Ovary (tissue), 9 donors: ENCODE results near the gene ZSCAN21. TPM values are rescaled to one million over a fixed set of nuclear protein-coding genes. Genes with fewer than 3 reads are reported as not detected.

Experiments
- DNase-seq, 5 donors: peaks; one replicate each; pipeline ENCODE4 v3.0.0-alpha.2; 2019 to 2020
- H3K27ac ChIP-seq, 2 donors: fragments of 200-600 bp; one replicate each; pipeline versions ENCODE4 v1.5.1 to v1.8.0; 2019 to 2022
- H3K27me3 ChIP-seq: fragments of 200-600 bp; one replicate; pipeline ENCODE4 v1.8.0; 2022
- H3K36me3 ChIP-seq: fragments of 200-600 bp; sonication (generic); one replicate; pipeline ENCODE4 v1.5.1; 2019
- H3K4me1 ChIP-seq: one replicate; pipeline ENCODE4 v1.8.1; 2013; ENCODE audit warnings: mild to moderate bottlenecking, moderate library complexity; ENCODE audit not compliant: insufficient read depth
- H3K4me3 ChIP-seq: fragments of 200-600 bp; sonication (generic); one replicate; pipeline ENCODE4 v1.5.1; 2017
- H3K9me3 ChIP-seq, 2 donors: fragments of 200-600 bp in 1 of 2; sonication (generic) in 1 of 2; one replicate each; pipeline versions ENCODE4 v1.5.1 to v1.8.1; 2013 to 2019; ENCODE audit warnings: mild to moderate bottlenecking in 1 of 2, moderate library complexity in 1 of 2
- CTCF ChIP-seq, 3 donors: fragments of 450-650 bp in 2 of 3; fragments of 200-600 bp in 1 of 3; IDR thresholded peaks; one replicate each; pipeline versions ENCODE4 v1.5.1 to v1.8.0; 2016 to 2022; ENCODE audit warnings: antibody characterized with exemption in 3 of 3, mild to moderate bottlenecking in 1 of 3
- EP300 ChIP-seq: sonication (generic); formaldehyde crosslinking; IDR thresholded peaks from one replicate; pipeline ENCODE4 v1.6.1; 2017; ENCODE audit warnings: antibody characterized with exemption
- POLR2A ChIP-seq: fragments of 450-650 bp; IDR thresholded peaks from one replicate; pipeline ENCODE4 v1.6.1; 2017; ENCODE audit warnings: antibody characterized with exemption, mild to moderate bottlenecking, moderate library complexity
- WGBS, 3 donors: extraction: QIAGEN DNeasy Blood & Tissue Kit in 1 of 3; methylation state at CpG; one replicate each; pipeline versions ENCODE4 v1.1.5 to v1.1.7; 2013 to 2017; 5-methylcytosine and 5-hydroxymethylcytosine counted together
- intact Hi-C, 4 donors: fragments of 100-400 bp; cut with DNase I; formaldehyde crosslinking; loops; one replicate each; pipeline versions ENCODE4 v1.11.0 to v1.15.1; 2022 to 2023
- polyA plus RNA-seq, 2 donors: library from polyadenylated mRNA; stranded (reverse); fragments of 200-250 nt in 1 of 2; fragments of 350-450 nt in 1 of 2; fragmentation: Illumina TruSeq in 1 of 2; extraction: RNeasy Lipid Tissue Mini Kit (QIAGEN cat#74804) in 1 of 2; gene quantifications; one replicate each; pipeline ENCODE4 v1.2.3, GENCODE V29; 2013 to 2014
- total RNA-seq, 7 donors: library from RNA; depleted of rRNA in 2 of 7; stranded (reverse); fragments of >200 nt in 2 of 7; fragmentation: NEBNext Ultra II Directional in 3 of 7; extraction: Animal tissue kit (Norgen Biotek cat#: 25700) in 3 of 7; gene quantifications; one replicate each; pipeline versions ENCODE4 v1.1.0 to v1.2.4, GENCODE V29; 2016 to 2023
- donor health status: DM: no; HTN: no; CAD: no; lungs with moderate emphysema.
- donor health status: DM: no; HTN: no; CAD: no.
- donor health status: Bipolar disorder and iron deficiency.
- donor health status: DM: yes; HTN: yes; CAD: no.
- donor health status: DM: no; HTN: no; CAD: no.
- donor health status: DM: yes; HTN: yes; CAD: no.

ZSCAN21 gene
- total and polyA plus RNA-seq, 9 donors = 9.2 to 16.2 (median 12.3) TPM

- WGBS, 3 donors = 74 to 80% (median 79%) methylated on average over 17 of the region's 17 CpGs
- DNase-seq = no peak
- TF ChIP-seq POLR2A = no peak
- H3K9me3 ChIP-seq = no peaks in the 10 kb centered on the region
- H3K36me3 ChIP-seq = no peaks in the 10 kb centered on the region
- H3K27me3 ChIP-seq = no peaks in the 10 kb centered on the region
- no peak overlapping the region for H3K4me3 ChIP-seq
- H3K4me1 ChIP-seq = no peaks in the 10 kb centered on the region
- no peak overlapping the region for H3K27ac ChIP-seq
- intact Hi-C loops = no loop called here
These were observed 53.6 kb downstream of the ZSCAN21 start for GRCh38 chr7:100102950-100103840.

- WGBS, 3 donors = 89 to 95% (median 91%) methylated on average over 4 of the region's 4 CpGs
- intact Hi-C loops = no loop called here
- Histone ChIP-seq H3K4me3 (no peak overlapping the region), H3K4me1 (no peaks in the 10 kb centered on the region), H3K36me3 (no peaks in the 10 kb centered on the region), H3K27me3 (no peaks in the 10 kb centered on the region), H3K9me3 (no peaks in the 10 kb centered on the region), H3K27ac (no peak overlapping the region)
- DNase-seq = no peak
- TF ChIP-seq CTCF (IDR thresholded peaks at IDR 0.05) = no peak
- TF ChIP-seq EP300 = no peak
- TF ChIP-seq POLR2A = no peak
These were observed 56.0 kb downstream of the ZSCAN21 start for GRCh38 chr7:100105534-100105933.

GRCh38 chr7:100106633-100107032, 57.1 kb downstream of the ZSCAN21 start:
- Histone ChIP-seq H3K4me1 (no peaks in the 10 kb centered on the region), H3K27me3 (no peaks in the 10 kb centered on the region), H3K36me3 (no peaks in the 10 kb centered on the region), H3K27ac (no peak overlapping the region), H3K4me3 (no peak overlapping the region), H3K9me3 (no peaks in the 10 kb centered on the region)
- no peak for DNase-seq
- intact Hi-C loops = no loop called here
- 70 to 76% (median 71%) methylated on average over 17 of the region's 17 CpGs for WGBS, 3 donors
- TF ChIP-seq EP300 (no peak), POLR2A (no peak), CTCF (IDR thresholded peaks at IDR 0.05) (no peak)

- H3K36me3 ChIP-seq = no peaks in the 10 kb centered on the region
- H3K4me3 ChIP-seq = no peak overlapping the region
- intact Hi-C loops = no loop called here
- H3K27ac ChIP-seq = no peak overlapping the region
- no peaks in the 10 kb centered on the region for H3K4me1 ChIP-seq
- 73 to 74% (median 73%) methylated on average over 25 of the region's 25 CpGs for WGBS, 3 donors
- no peaks in the 10 kb centered on the region for H3K27me3 ChIP-seq
- no peaks in the 10 kb centered on the region for H3K9me3 ChIP-seq
- TF ChIP-seq POLR2A = no peak
- TF ChIP-seq CTCF (IDR thresholded peaks at IDR 0.05) = no peak
- no peak for TF ChIP-seq EP300
- DNase-seq = no peak
These were observed 57.7 kb downstream of the ZSCAN21 start for GRCh38 chr7:100107125-100107737.

GRCh38 chr7:100107890-100108289, 58.3 kb downstream of the ZSCAN21 start:
- Histone ChIP-seq H3K4me1 (no peaks in the 10 kb centered on the region), H3K27me3 (no peaks in the 10 kb centered on the region), H3K4me3 (no peak overlapping the region), H3K9me3 (no peaks in the 10 kb centered on the region), H3K27ac (no peak overlapping the region), H3K36me3 (no peaks in the 10 kb centered on the region)
- no peak for TF ChIP-seq CTCF (IDR thresholded peaks at IDR 0.05)
- no peak for TF ChIP-seq EP300
- TF ChIP-seq POLR2A = no peak
- no peak for DNase-seq
- WGBS, 3 donors = 76 to 78% (median 77%) methylated on average over 11 of the region's 11 CpGs
- intact Hi-C loops = no loop called here
